ENCODE results near the gene PLBD1.

The PLBD1 gene

DNA sequence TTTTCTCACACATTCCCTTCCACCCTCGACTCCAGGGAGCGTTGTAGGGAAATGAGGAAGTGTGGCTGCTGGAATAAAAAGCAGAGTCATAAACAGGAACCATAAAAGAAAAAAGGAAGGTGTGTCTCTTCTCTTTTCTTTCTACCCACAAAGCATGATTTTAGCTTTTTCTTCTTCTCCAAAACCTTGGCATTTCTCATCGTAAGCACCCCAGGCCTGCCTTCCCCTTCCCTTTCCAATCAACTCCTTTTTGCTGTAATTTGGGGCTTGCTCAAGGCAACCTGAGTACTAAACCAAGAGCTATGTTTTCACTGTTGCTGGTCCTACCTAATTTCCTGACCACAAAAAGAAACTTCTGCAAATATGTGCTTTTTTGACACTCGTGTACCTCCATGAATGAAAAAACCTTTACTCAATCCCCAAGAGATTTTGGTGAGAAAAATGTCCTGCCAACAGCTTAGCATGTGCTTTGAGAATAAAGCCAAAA lies 9.2 kb downstream of the PLBD1 start:
- TF ChIP-seq, protein P1, sequence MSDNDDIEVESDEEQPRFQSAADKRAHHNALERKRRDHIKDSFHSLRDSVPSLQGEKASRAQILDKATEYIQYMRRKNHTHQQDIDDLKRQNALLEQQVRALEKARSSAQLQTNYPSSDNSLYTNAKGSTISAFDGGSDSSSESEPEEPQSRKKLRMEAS (IDR thresholded peaks at IDR 0.05; ENCODE audit: low read depth, low read length), result no peak
- TF ChIP-seq MYC (IDR thresholded peaks at IDR 0.05; ENCODE audit: low read depth, low read length) (no peak), POLR2A (IDR thresholded peaks at IDR 0.05; ENCODE audit: extremely low read depth, insufficient read length) (no peak)
- TF ChIP-seq, protein P2, sequence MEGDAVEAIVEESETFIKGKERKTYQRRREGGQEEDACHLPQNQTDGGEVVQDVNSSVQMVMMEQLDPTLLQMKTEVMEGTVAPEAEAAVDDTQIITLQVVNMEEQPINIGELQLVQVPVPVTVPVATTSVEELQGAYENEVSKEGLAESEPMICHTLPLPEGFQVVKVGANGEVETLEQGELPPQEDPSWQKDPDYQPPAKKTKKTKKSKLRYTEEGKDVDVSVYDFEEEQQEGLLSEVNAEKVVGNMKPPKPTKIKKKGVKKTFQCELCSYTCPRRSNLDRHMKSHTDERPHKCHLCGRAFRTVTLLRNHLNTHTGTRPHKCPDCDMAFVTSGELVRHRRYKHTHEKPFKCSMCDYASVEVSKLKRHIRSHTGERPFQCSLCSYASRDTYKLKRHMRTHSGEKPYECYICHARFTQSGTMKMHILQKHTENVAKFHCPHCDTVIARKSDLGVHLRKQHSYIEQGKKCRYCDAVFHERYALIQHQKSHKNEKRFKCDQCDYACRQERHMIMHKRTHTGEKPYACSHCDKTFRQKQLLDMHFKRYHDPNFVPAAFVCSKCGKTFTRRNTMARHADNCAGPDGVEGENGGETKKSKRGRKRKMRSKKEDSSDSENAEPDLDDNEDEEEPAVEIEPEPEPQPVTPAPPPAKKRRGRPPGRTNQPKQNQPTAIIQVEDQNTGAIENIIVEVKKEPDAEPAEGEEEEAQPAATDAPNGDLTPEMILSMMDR (IDR thresholded peaks at IDR 0.05; ENCODE audit: low read depth, low read length), result no peak
- peak; percentile 30 for DNase-seq (ENCODE audit: low read depth)
- no peak overlapping the region for H3K4me3 ChIP-seq (ENCODE audit: low read depth, low read length)

DNA sequence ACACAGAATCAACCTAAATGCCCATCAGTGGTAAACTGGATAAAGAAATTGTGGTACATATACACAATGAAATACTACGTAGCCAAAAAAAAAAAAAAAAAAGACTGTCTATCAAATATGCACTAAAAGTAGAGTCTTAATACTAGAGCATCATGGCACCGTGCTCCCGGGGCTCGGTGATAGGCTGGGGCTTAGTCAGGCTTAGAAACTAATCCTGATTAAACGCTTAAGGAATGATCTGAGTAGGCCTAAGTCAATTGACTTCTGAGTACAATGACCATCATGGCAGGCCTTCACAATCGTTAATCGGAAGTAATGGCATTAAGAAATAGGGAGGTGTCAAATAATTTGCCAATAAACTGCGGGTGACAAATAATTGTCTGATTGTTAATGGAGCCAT lies 9.7 kb downstream of the PLBD1 start:
- TF ChIP-seq, protein P2 (IDR thresholded peaks at IDR 0.05; ENCODE audit: low read depth, low read length), result no peak
- TF ChIP-seq, protein P1 (IDR thresholded peaks at IDR 0.05; ENCODE audit: low read depth, low read length), result no peak
- TF ChIP-seq MYC (IDR thresholded peaks at IDR 0.05; ENCODE audit: low read depth, low read length), result no peak
- no peak for TF ChIP-seq POLR2A (IDR thresholded peaks at IDR 0.05; ENCODE audit: extremely low read depth, insufficient read length)
- H3K4me3 ChIP-seq (ENCODE audit: low read depth, low read length), result no peak overlapping the region
- DNase-seq (ENCODE audit: low read depth), result no peak

DNA sequence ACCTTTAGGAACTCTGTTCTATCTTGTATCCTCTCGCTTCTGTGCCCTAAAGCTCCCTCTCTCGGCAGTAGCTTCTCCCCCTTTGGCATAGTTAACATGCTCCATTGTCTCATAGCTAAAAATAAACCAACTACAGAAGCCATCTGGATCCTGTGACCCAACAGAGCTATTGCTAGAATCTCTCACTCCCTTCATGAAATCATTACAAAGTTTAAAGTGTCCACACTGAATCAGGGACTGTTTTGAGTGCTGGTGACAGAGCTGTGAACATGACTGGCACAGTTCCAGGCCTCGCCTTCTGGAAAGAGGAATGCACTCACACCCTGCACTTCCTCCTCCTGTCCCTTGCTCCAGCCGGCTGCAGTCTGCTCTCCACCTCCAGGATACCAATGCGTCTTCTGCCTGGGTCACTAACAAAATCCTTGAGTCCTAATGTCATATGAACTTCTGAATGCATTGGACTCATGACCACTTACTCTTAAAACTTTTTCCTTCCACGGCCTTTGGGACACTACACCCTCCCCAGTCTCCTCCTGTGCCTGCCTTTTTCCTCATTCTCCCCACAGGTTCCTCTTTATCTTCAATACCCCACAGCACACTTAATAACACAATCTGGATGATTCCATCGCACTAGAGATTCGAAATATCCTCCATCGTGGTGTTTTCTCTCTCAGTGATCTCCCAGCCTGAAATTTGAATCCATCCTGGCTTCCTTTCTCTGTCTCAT lies 13.2 kb downstream of the PLBD1 start:
- no peak for TF ChIP-seq POLR2A (IDR thresholded peaks at IDR 0.05; ENCODE audit: extremely low read depth, insufficient read length)
- TF ChIP-seq, protein P1 (IDR thresholded peaks at IDR 0.05; ENCODE audit: low read depth, low read length), result no peak
- TF ChIP-seq, protein P2 (IDR thresholded peaks at IDR 0.05; ENCODE audit: low read depth, low read length), result no peak
- TF ChIP-seq MYC (IDR thresholded peaks at IDR 0.05; ENCODE audit: low read depth, low read length), result no peak
- no peak overlapping the region for H3K4me3 ChIP-seq (ENCODE audit: low read depth, low read length)
- peak; percentile 26 for DNase-seq (ENCODE audit: low read depth)

DNA sequence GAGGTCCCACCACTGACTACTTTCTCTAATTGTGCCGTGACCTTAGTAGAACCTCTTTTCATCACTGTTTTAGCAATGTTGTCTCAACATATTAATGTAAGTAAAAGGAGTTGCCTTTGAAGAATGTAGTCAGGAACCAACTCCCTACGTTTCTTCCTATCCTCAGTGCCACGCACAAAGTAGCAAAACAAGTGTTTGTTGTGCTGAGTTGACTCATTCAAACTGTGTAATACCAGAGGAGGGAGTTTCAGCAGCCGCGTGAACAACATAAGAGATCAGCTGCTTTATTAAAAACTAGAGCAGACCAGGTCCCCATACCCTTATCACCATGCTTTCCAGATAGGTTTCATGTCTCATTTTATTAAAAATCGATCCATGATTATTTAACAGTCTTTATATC lies 19.1 kb downstream of the PLBD1 start:
- TF ChIP-seq POLR2A (IDR thresholded peaks at IDR 0.05; ENCODE audit: extremely low read depth, insufficient read length) (no peak), MYC (IDR thresholded peaks at IDR 0.05; ENCODE audit: low read depth, low read length) (no peak)
- no peak for DNase-seq (ENCODE audit: low read depth)
- H3K4me3 ChIP-seq (ENCODE audit: low read depth, low read length), result no peak overlapping the region

DNA sequence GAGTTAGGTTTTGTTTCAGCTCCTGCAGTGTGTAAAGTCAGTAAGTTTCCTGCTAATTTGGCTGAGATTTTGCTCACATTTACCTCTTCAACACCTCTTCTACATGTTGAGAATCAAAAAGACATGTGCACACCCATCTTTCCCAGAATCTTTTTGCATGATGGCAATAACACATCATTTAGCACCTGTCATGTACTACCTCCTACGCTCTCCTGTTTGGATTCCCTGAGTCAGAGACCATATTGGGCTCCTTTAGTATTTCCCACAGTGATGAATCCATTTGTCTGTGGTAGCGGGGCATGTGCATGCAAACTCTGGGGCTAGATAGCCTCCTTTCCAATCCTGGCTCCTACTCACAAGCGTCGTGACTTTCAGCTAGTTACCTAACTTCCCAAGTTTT lies 20.1 kb downstream of the PLBD1 start:
- no peak for DNase-seq (ENCODE audit: low read depth)
- TF ChIP-seq, protein P2 (IDR thresholded peaks at IDR 0.05; ENCODE audit: low read depth, low read length), result no peak
- TF ChIP-seq, protein P1 (IDR thresholded peaks at IDR 0.05; ENCODE audit: low read depth, low read length), result no peak
- TF ChIP-seq MYC (IDR thresholded peaks at IDR 0.05; ENCODE audit: low read depth, low read length), result no peak
- TF ChIP-seq POLR2A (IDR thresholded peaks at IDR 0.05; ENCODE audit: extremely low read depth, insufficient read length), result no peak

DNA sequence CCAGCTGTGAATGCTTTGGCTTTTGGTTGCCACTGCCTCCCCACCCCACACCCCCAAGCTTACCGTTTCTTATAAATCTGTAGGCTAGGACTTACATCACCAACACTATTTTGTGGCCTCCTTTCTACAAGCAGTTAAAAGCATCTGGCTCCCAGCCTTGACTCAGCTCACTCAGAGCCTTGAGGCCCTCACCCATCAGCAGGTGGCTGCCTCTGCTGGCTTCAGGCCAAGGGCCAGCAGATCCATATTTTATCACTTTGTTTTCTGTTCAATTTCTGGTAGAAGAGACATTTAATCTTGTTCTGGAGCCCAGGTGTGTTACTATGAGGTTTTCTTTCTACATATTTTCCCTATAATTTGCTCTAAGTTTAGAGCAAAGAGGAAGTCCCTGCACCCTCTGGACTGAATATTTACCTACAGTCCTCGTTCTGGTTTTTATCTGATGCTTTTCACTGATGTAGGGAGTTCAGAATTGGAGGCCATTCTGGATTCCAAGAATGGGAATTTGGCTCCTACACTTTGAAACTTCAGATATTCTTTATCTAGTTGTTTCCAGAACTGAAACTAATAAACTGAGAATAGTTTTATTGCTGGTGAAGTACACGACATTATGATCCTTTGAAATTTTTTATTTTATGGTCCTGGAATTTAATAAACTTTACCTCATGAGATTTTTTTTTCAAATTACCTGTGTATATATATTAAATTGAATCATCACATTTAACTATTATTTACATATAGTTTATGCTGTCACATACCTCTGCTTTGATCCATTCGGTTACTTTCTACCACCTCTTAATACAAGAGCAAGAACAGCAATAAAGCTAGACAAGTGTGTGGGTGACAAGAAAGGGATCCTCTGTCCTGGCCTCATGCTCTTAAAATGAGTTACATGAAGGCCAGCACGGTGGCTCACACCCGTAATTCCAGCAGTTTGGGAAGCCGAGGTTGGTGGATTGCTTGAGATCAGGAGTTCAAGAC lies 22.2 kb downstream of the PLBD1 start:
- TF ChIP-seq, protein P1 (IDR thresholded peaks at IDR 0.05; ENCODE audit: low read depth, low read length), result no peak
- TF ChIP-seq, protein P2 (IDR thresholded peaks at IDR 0.05; ENCODE audit: low read depth, low read length), result no peak
- TF ChIP-seq MYC (IDR thresholded peaks at IDR 0.05; ENCODE audit: low read depth, low read length), result no peak
- no peak for TF ChIP-seq POLR2A (IDR thresholded peaks at IDR 0.05; ENCODE audit: extremely low read depth, insufficient read length)

More for the DNA sequence above, 20.1 kb downstream of the PLBD1 start:
- H3K4me3 ChIP-seq (ENCODE audit: low read depth, low read length), result no peak overlapping the region

More for the DNA sequence above, 22.2 kb downstream of the PLBD1 start:
- no peak overlapping the region for H3K4me3 ChIP-seq (ENCODE audit: low read depth, low read length)
- no peak for DNase-seq (ENCODE audit: low read depth)

Measured in NB4 (cell line).